Uterus (tissue), 4 donors: ENCODE results near the gene LRRIQ1. TPM values are rescaled to one million over a fixed set of nuclear protein-coding genes. Genes with fewer than 3 reads are reported as not detected.
"Not testable (repeated sequence)": the region's sequence is repeated elsewhere in the genome, so short reads cannot be mapped to it uniquely, and the experiment has no call there.

Source experiments
- DNase-seq, 2 donors: peaks; one replicate each; pipeline ENCODE4 v3.0.0-alpha.2; 2019 to 2020
- H3K27ac ChIP-seq, 2 donors: fragments of 200-600 bp; sonication (generic); 1 replicate in 1 of 2; 2 replicates in 1 of 2; pipeline ENCODE4 v1.5.1; 2016 to 2018
- H3K27me3 ChIP-seq, 2 donors: fragments of 200-600 bp; sonication (generic); one replicate each; pipeline ENCODE4 v1.5.1; 2018 to 2019; ENCODE audit warnings: control low read depth in 1 of 2
- H3K36me3 ChIP-seq, 2 donors: fragments of 200-600 bp; sonication (generic); one replicate each; pipeline ENCODE4 v1.5.1; 2019; ENCODE audit warnings: control low read depth in 1 of 2
- H3K4me1 ChIP-seq, 2 donors: fragments of 200-600 bp; sonication (generic); one replicate each; pipeline ENCODE4 v1.5.1; 2018 to 2019; ENCODE audit warnings: control low read depth in 1 of 2
- H3K4me3 ChIP-seq, 2 donors: fragments of 200-600 bp; sonication (generic); 1 replicate in 1 of 2; 2 replicates in 1 of 2; pipeline ENCODE4 v1.5.1; 2018 to 2019; ENCODE audit warnings: mild to moderate bottlenecking in 1 of 2
- H3K9me3 ChIP-seq, 2 donors: fragments of 200-600 bp; sonication (generic); one replicate each; pipeline ENCODE4 v1.5.1; 2019; ENCODE audit warnings: control low read depth in 1 of 2
- CTCF ChIP-seq, 4 experiments: fragments of 200-600 bp in 2 of 4; fragments of 450-650 bp in 2 of 4; sonication (generic) in 2 of 4; IDR thresholded peaks; one replicate each; pipeline ENCODE4 v1.5.1; 2016 to 2019; ENCODE audit warnings: antibody characterized with exemption in 4 of 4, mild to moderate bottlenecking in 2 of 4, moderate library complexity in 1 of 4
- POLR2A ChIP-seq, 2 donors: fragments of 450-650 bp; IDR thresholded peaks; one replicate each; pipeline ENCODE4 v1.6.1; 2016; ENCODE audit warnings: antibody characterized with exemption in 2 of 2, mild to moderate bottlenecking in 1 of 2, moderate library complexity in 1 of 2
- intact Hi-C: fragments of 100-400 bp; cut with DNase I; formaldehyde crosslinking; loops from one replicate; pipeline ENCODE4 v1.15.1; 2023; ENCODE audit warnings: low total_unique reads
- total RNA-seq, 4 donors: library from RNA; depleted of rRNA in 3 of 4; stranded (reverse); fragments of >200 nt in 3 of 4; gene quantifications; one replicate each; pipeline versions ENCODE4 v1.1.0 to v1.2.4, GENCODE V29; 2014 to 2023
- donor health status: DM: yes; HTN: yes; CAD: no.

The LRRIQ1 gene
- total RNA-seq, 4 donors from 2014 or later = 0.51 to 13.1 (median 1.9) TPM

GRCh38 chr12:85182699-85183098 is 146.5 kb downstream of the LRRIQ1 start:
- no peak overlapping the region for H3K4me3 ChIP-seq
- intact Hi-C loops = no loop called here
- no peaks in the 10 kb centered on the region for H3K4me1 ChIP-seq
- TF ChIP-seq POLR2A (IDR thresholded peaks at IDR 0.05) (no peak), CTCF (IDR thresholded peaks at IDR 0.05) (no peak)
- no peaks in the 10 kb centered on the region for H3K36me3 ChIP-seq
- no peaks in the 10 kb centered on the region for H3K9me3 ChIP-seq
- no peak overlapping the region for H3K27ac ChIP-seq
- DNase-seq = no peak
- no peaks in the 10 kb centered on the region for H3K27me3 ChIP-seq

GRCh38 chr12:85183855-85184254 is 147.7 kb downstream of the LRRIQ1 start:
- TF ChIP-seq POLR2A (IDR thresholded peaks at IDR 0.05) (no peak), CTCF (IDR thresholded peaks at IDR 0.05) (no peak)
- Histone ChIP-seq H3K27ac (no peak overlapping the region), H3K36me3 (no peaks in the 10 kb centered on the region), H3K9me3 (no peaks in the 10 kb centered on the region), H3K4me3 (no peak overlapping the region), H3K4me1 (no peaks in the 10 kb centered on the region), H3K27me3 (no peaks in the 10 kb centered on the region)
- DNase-seq = no peak
- intact Hi-C loops = no loop called here

- H3K4me3 ChIP-seq = no peak overlapping the region
- TF ChIP-seq POLR2A (IDR thresholded peaks at IDR 0.05) (no peak), CTCF (IDR thresholded peaks at IDR 0.05) (no peak)
- no peaks in the 10 kb centered on the region for H3K9me3 ChIP-seq
- no peaks in the 10 kb centered on the region for H3K36me3 ChIP-seq
- H3K4me1 ChIP-seq = no peaks in the 10 kb centered on the region
- no peak overlapping the region for H3K27ac ChIP-seq
- no peak for DNase-seq
- no peaks in the 10 kb centered on the region for H3K27me3 ChIP-seq
- intact Hi-C loops = no loop called here
These were observed 150.1 kb downstream of the LRRIQ1 start for GRCh38 chr12:85186236-85186635.

GRCh38 chr12:85188619-85189018 is 152.5 kb downstream of the LRRIQ1 start:
- Histone ChIP-seq H3K9me3 (no peaks in the 10 kb centered on the region), H3K36me3 (no peaks in the 10 kb centered on the region), H3K4me1 (no peaks in the 10 kb centered on the region), H3K27me3 (no peaks in the 10 kb centered on the region), H3K4me3 (no peak overlapping the region), H3K27ac (no peak overlapping the region)
- no peak for DNase-seq
- intact Hi-C loops = no loop called here
- no peak for TF ChIP-seq POLR2A (IDR thresholded peaks at IDR 0.05)
- TF ChIP-seq CTCF (IDR thresholded peaks at IDR 0.05) = no peak

- Histone ChIP-seq H3K27ac (no peak overlapping the region), H3K4me1 (no peaks in the 10 kb centered on the region), H3K27me3 (no peaks in the 10 kb centered on the region), H3K36me3 (no peaks in the 10 kb centered on the region), H3K9me3 (no peaks in the 10 kb centered on the region), H3K4me3 (no peak overlapping the region)
- TF ChIP-seq CTCF (IDR thresholded peaks at IDR 0.05) (no peak), POLR2A (IDR thresholded peaks at IDR 0.05) (no peak)
- DNase-seq = no peak
- intact Hi-C loops = no loop called here
These were observed 154.6 kb downstream of the LRRIQ1 start for GRCh38 chr12:85190728-85191127.

- DNase-seq, H3K4me3 ChIP-seq, H3K27ac ChIP-seq, intact Hi-C loops, H3K36me3 ChIP-seq, H3K9me3 ChIP-seq, H3K4me1 ChIP-seq, H3K27me3 ChIP-seq: not testable (repeated sequence)
These were observed 167.7 kb downstream of the LRRIQ1 start for GRCh38 chr12:85203809-85204208.
